Neural cell (in vitro differentiated cells): ENCODE measurements around the gene DENND4A.

Experiments
- EP300 ChIP-seq: fragments of 450-650 bp; conservative IDR thresholded peaks from 2 replicates; pipeline ENCODE4 v1.6.1; 2014; ENCODE audit warnings: antibody characterized with exemption, mild to moderate bottlenecking, moderate library complexity; ENCODE audit not compliant: poor library complexity, severe bottlenecking
- EZH2 ChIP-seq: fragments of 200-600, 300-800 bp; shearing (Covaris generic), sonication (generic); IDR thresholded peaks from 2 replicates; pipeline ENCODE4 v1.6.1; 2014; ENCODE audit warnings: antibody characterized with exemption, low read length, borderline replicate concordance, mild to moderate bottlenecking; ENCODE audit not compliant: insufficient read depth, poor library complexity, severe bottlenecking
- MXI1 ChIP-seq: fragments of 450-650 bp; conservative IDR thresholded peaks from 2 replicates; pipeline ENCODE4 v1.6.1; 2014; ENCODE audit warnings: antibody characterized with exemption, mild to moderate bottlenecking; ENCODE audit not compliant: poor library complexity, severe bottlenecking
- POLR2AphosphoS5 ChIP-seq: IDR thresholded peaks from 2 replicates; pipeline ENCODE4 v1.6.1; 2012
- RAD21 ChIP-seq: fragments of 450-650 bp; conservative IDR thresholded peaks from 2 replicates; pipeline ENCODE4 v1.6.1; 2014; ENCODE audit warnings: antibody characterized with exemption, mild to moderate bottlenecking, moderate library complexity
- SMC3 ChIP-seq: fragments of 450-650 bp; conservative IDR thresholded peaks from 2 replicates; pipeline ENCODE4 v1.6.1; 2014; ENCODE audit warnings: antibody characterized with exemption, mild to moderate bottlenecking, moderate library complexity; ENCODE audit not compliant: poor library complexity
- TAF1 ChIP-seq: IDR thresholded peaks from 2 replicates; pipeline ENCODE4 v1.6.1; 2012; ENCODE audit warnings: low read depth
- TF ChIP-seq, protein P1 (sequence below): fragments of 450-650 bp; IDR thresholded peaks from 2 replicates; pipeline ENCODE4 v1.5.1; 2014; ENCODE audit warnings: antibody characterized with exemption, mild to moderate bottlenecking, moderate library complexity; ENCODE audit not compliant: poor library complexity, severe bottlenecking
- TF ChIP-seq, protein P2 (sequence below): IDR thresholded peaks from 2 replicates; pipeline ENCODE4 v1.6.1; 2012; ENCODE audit warnings: borderline replicate concordance

DNA sequence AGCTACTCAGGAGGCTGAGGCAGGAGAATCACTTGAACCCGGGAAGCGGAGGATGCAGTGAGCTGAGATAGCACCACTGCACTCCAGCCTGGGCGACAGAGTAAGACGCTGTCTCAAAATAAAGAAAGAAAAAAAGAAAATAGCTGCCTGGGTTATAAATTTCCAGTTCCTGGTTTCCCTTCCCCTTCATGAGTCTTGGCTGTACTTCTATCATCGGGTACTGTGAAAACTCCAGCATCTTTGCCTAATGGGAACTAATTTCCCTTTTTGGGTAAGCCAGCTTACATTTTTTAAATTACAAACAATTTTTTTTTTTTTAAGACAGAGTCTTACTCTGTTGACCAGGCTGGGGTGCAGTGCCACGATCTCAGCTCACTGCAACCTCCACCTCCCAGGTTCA, 15.0 kb downstream of the DENND4A start:
- TF ChIP-seq EZH2 (no peak), EP300 (no peak), TAF1 (no peak), POLR2AphosphoS5 (no peak), MXI1 (no peak), SMC3 (no peak), RAD21 (no peak)
- TF ChIP-seq, protein P1, sequence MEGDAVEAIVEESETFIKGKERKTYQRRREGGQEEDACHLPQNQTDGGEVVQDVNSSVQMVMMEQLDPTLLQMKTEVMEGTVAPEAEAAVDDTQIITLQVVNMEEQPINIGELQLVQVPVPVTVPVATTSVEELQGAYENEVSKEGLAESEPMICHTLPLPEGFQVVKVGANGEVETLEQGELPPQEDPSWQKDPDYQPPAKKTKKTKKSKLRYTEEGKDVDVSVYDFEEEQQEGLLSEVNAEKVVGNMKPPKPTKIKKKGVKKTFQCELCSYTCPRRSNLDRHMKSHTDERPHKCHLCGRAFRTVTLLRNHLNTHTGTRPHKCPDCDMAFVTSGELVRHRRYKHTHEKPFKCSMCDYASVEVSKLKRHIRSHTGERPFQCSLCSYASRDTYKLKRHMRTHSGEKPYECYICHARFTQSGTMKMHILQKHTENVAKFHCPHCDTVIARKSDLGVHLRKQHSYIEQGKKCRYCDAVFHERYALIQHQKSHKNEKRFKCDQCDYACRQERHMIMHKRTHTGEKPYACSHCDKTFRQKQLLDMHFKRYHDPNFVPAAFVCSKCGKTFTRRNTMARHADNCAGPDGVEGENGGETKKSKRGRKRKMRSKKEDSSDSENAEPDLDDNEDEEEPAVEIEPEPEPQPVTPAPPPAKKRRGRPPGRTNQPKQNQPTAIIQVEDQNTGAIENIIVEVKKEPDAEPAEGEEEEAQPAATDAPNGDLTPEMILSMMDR: no peak
- TF ChIP-seq, protein P2, sequence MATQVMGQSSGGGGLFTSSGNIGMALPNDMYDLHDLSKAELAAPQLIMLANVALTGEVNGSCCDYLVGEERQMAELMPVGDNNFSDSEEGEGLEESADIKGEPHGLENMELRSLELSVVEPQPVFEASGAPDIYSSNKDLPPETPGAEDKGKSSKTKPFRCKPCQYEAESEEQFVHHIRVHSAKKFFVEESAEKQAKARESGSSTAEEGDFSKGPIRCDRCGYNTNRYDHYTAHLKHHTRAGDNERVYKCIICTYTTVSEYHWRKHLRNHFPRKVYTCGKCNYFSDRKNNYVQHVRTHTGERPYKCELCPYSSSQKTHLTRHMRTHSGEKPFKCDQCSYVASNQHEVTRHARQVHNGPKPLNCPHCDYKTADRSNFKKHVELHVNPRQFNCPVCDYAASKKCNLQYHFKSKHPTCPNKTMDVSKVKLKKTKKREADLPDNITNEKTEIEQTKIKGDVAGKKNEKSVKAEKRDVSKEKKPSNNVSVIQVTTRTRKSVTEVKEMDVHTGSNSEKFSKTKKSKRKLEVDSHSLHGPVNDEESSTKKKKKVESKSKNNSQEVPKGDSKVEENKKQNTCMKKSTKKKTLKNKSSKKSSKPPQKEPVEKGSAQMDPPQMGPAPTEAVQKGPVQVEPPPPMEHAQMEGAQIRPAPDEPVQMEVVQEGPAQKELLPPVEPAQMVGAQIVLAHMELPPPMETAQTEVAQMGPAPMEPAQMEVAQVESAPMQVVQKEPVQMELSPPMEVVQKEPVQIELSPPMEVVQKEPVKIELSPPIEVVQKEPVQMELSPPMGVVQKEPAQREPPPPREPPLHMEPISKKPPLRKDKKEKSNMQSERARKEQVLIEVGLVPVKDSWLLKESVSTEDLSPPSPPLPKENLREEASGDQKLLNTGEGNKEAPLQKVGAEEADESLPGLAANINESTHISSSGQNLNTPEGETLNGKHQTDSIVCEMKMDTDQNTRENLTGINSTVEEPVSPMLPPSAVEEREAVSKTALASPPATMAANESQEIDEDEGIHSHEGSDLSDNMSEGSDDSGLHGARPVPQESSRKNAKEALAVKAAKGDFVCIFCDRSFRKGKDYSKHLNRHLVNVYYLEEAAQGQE: no peak
